Stimulated activated effector memory CD8-positive, alpha-beta T cell treated with anti-CD3 and anti-CD28 coated beads, Interleukin-12 subunit alpha, Interleukin-12 subunit beta, amount 100 ng/mL, for 72 hours (primary cell): ENCODE data around the gene PDGFB.

Source experiments
- ATAC-seq: fragments of 150-1000 bp; cut with Tn5 transposase; 2 replicates; pipeline ENCODE4 v1.10.0; 2021
- DNase-seq, 2 donors: peaks; one replicate each; pipeline ENCODE4 v3.0.0; 2021 to 2022; ENCODE audit warnings: low spot score in 2 of 2
- H3K27ac Mint-ChIP-seq: one replicate; pipeline ENCODE4 v1.8.0; 2022; ENCODE audit warnings: mild to moderate bottlenecking, mixed read lengths
- H3K36me3 Mint-ChIP-seq: one replicate; pipeline ENCODE4 v1.8.0; 2022; ENCODE audit warnings: mild to moderate bottlenecking, mixed read lengths
- H3K4me1 Mint-ChIP-seq: one replicate; pipeline ENCODE4 v1.8.0; 2022; ENCODE audit warnings: mixed read lengths
- H3K4me3 Mint-ChIP-seq: one replicate; pipeline ENCODE4 v1.8.0; 2022; ENCODE audit warnings: mild to moderate bottlenecking, mixed read lengths
- H3K9me3 Mint-ChIP-seq: one replicate; pipeline ENCODE4 v1.8.0; 2022; ENCODE audit warnings: mixed read lengths

Gene PDGFB

DNA sequence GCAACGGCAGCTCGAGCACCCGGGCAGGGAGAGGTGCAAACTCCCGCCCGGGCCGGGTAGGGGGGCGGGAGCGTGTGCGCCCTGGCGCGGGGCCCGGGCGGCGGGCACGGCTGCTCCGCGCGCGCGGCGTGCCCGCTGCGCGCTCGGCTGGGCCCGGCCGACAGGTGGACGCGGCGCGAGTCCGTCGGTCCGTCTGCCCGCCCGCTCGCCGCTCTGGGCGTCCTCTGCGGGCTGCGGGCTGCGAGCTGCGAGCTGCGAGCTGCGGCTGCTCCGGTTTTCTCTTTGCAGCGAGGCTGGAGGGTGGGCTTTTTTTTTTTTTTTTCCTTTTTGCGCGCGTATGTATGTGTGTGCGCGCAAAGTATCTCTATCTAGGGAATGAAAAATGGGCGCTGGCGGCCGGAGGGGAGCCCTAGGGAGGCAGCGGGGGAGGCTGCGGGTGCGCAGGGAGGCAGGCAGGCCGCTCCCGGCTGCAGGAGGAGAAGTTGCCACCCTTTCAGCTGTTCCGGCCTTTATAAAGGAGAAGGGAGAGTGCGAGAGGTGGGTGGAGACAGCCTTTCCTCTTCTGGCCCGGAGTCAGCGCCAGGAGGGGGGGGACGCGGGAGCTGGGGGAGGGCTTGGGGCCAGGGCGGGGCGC, at the start of gene PDGFB:
Gene PDGFB (minus strand): TSS at position 487 of the 634 bp plus-strand sequence. CDS start 1,019 bp downstream, outside the sequence.
- Mint-ChIP-seq H3K27ac (no peak within 1 kb of the TSS), H3K4me1 (peaks cover 43% of the 10 kb centered on the region), H3K36me3 (peaks cover 16% of the 10 kb centered on the region), H3K9me3 (no peaks in the 10 kb centered on the region), H3K4me3 (peak within 1 kb of the TSS; percentile 93)
- ATAC-seq (no peak), DNase-seq (no peak)

DNA sequence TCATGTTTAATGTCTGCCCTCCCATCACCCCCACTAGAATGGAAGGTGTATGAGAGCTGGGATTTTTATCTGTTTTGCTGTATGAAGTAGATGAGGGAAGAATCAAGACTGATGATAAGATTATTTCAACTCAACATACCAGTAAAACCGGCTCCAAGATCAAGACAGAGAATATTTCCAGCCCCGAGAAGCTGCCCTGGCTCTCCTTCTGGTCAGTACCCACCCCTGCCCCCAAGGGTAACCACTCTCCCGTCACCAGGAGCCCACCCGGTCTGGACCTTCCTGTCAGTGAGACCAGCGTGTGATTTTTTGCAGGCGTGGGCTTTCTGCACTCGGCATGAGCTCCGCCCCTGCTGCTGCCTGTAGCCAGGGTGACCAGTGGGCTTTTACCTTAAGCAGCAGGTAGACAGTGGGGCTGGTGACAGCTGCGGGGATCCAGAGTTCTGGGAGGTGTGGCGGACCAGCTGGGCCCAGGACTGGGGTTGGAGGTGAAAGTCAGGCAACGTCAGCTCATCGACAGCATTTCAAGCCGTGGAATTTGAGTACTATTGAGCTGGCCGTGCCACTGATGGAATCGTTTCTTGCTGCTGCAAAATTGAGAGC, 49.1 kb upstream of the PDGFB start:
- peaks cover 6% of the 10 kb centered on the region for H3K4me1 Mint-ChIP-seq

GRCh38 chr22:39292561-39293074, 47.8 kb upstream of the PDGFB start:
- DNase-seq (no peak), ATAC-seq (no peak)
- no peak overlapping the region for H3K4me3 Mint-ChIP-seq
- no peaks in the 10 kb centered on the region for H3K9me3 Mint-ChIP-seq
- H3K4me1 Mint-ChIP-seq, result no peaks in the 10 kb centered on the region
- H3K36me3 Mint-ChIP-seq, result no peaks in the 10 kb centered on the region
- no peak overlapping the region for H3K27ac Mint-ChIP-seq

More for the DNA sequence above, 49.1 kb upstream of the PDGFB start:
- Mint-ChIP-seq H3K9me3 (no peaks in the 10 kb centered on the region), H3K4me3 (no peak overlapping the region), H3K27ac (no peak overlapping the region), H3K36me3 (no peaks in the 10 kb centered on the region)
- DNase-seq (no peak), ATAC-seq (no peak)

DNA sequence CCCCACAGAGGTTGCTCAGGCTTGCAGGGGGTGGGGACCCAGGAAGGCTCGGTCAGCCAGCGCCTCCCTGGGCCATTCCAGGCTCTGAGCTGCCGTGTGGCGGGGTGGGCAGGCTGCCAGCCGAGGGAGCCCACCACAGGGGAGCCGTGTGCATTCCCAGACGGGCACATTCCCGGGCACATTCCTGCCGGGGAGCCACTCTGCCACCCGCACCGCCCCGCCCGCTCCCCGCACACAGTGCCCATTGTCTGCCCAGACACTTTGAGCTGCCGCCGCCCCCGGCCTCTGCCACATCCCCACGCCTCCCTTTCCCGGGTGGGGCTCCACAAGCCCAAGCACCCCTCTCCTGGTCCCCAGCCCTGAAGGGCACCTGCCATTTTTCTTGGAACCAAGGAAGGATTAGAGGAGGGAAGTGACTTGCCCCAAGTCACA, 47.3 kb upstream of the PDGFB start:
- no peaks in the 10 kb centered on the region for H3K36me3 Mint-ChIP-seq
- H3K27ac Mint-ChIP-seq, result no peak overlapping the region
- no peak for ATAC-seq
- no peak overlapping the region for H3K4me3 Mint-ChIP-seq
- DNase-seq, result no peak
- H3K4me1 Mint-ChIP-seq, result no peaks in the 10 kb centered on the region
- H3K9me3 Mint-ChIP-seq, result no peaks in the 10 kb centered on the region

DNA sequence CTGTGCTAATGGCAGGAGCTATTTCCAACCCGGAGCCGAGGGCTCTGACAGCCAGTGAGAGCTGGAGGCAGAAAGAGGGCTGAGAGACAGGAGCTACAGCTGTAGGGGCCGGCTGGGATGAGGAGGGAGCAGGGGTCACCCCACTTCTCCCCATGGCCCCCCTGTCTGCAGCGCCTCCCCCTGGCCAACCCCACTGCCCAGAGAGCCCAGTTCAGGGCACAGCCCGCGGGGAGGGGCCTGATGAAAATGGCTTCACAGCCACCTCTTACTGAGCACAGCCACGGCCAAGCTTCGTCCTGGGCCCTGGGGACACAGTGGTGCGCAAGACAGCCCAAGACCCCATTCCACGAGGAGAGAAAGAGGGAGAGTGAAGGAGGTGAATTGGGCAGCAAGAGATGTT, 46.7 kb upstream of the PDGFB start:
- DNase-seq, result no peak
- no peak overlapping the region for H3K27ac Mint-ChIP-seq
- no peak overlapping the region for H3K4me3 Mint-ChIP-seq
- no peaks in the 10 kb centered on the region for H3K36me3 Mint-ChIP-seq
- H3K9me3 Mint-ChIP-seq, result no peaks in the 10 kb centered on the region
- ATAC-seq, result no peak
- H3K4me1 Mint-ChIP-seq, result no peaks in the 10 kb centered on the region

- Mint-ChIP-seq H3K4me3 (no peak overlapping the region), H3K27ac (no peak overlapping the region), H3K36me3 (no peaks in the 10 kb centered on the region), H3K4me1 (no peaks in the 10 kb centered on the region), H3K9me3 (peaks cover 2% of the 10 kb centered on the region)
- DNase-seq (no peak), ATAC-seq (no peak)
Measured at GRCh38 chr22:39290724-39291161, 46.0 kb upstream of the PDGFB start.

- H3K36me3 Mint-ChIP-seq, result no peaks in the 10 kb centered on the region
- ATAC-seq, result no peak
- H3K27ac Mint-ChIP-seq, result no peak overlapping the region
- H3K4me3 Mint-ChIP-seq, result no peak overlapping the region
- H3K9me3 Mint-ChIP-seq, result peaks cover 2% of the 10 kb centered on the region
- DNase-seq, result no peak
- no peaks in the 10 kb centered on the region for H3K4me1 Mint-ChIP-seq
Measured at GRCh38 chr22:39289975-39290720, 45.4 kb upstream of the PDGFB start.

GRCh38 chr22:39289533-39289932, 44.8 kb upstream of the PDGFB start:
- peaks cover 2% of the 10 kb centered on the region for H3K9me3 Mint-ChIP-seq
- no peaks in the 10 kb centered on the region for H3K36me3 Mint-ChIP-seq
- ATAC-seq (no peak), DNase-seq (no peak)
- H3K27ac Mint-ChIP-seq, result no peak overlapping the region
- H3K4me3 Mint-ChIP-seq, result no peak overlapping the region
- H3K4me1 Mint-ChIP-seq, result no peaks in the 10 kb centered on the region

- H3K36me3 Mint-ChIP-seq, result no peaks in the 10 kb centered on the region
- no peak overlapping the region for H3K27ac Mint-ChIP-seq
- H3K4me3 Mint-ChIP-seq, result no peak overlapping the region
- no peaks in the 10 kb centered on the region for H3K4me1 Mint-ChIP-seq
- peaks cover 2% of the 10 kb centered on the region for H3K9me3 Mint-ChIP-seq
- DNase-seq (no peak), ATAC-seq (no peak)
Measured at GRCh38 chr22:39288135-39288898, 43.5 kb upstream of the PDGFB start.

- no peaks in the 10 kb centered on the region for H3K36me3 Mint-ChIP-seq
- H3K4me1 Mint-ChIP-seq, result peaks cover 8% of the 10 kb centered on the region
- no peak for DNase-seq
- no peak overlapping the region for H3K27ac Mint-ChIP-seq
- no peak overlapping the region for H3K4me3 Mint-ChIP-seq
- peaks cover 2% of the 10 kb centered on the region for H3K9me3 Mint-ChIP-seq
- ATAC-seq, result no peak
Measured at GRCh38 chr22:39287076-39287725, 42.4 kb upstream of the PDGFB start.

GRCh38 chr22:39284983-39285382, 40.2 kb upstream of the PDGFB start:
- no peak overlapping the region for H3K27ac Mint-ChIP-seq
- no peaks in the 10 kb centered on the region for H3K36me3 Mint-ChIP-seq
- DNase-seq (no peak), ATAC-seq (no peak)
- no peak overlapping the region for H3K4me3 Mint-ChIP-seq
- H3K9me3 Mint-ChIP-seq, result peaks cover 2% of the 10 kb centered on the region
- peaks cover 8% of the 10 kb centered on the region for H3K4me1 Mint-ChIP-seq

GRCh38 chr22:39284142-39284980, 39.6 kb upstream of the PDGFB start:
- H3K36me3 Mint-ChIP-seq, result no peaks in the 10 kb centered on the region
- no peak overlapping the region for H3K4me3 Mint-ChIP-seq
- H3K9me3 Mint-ChIP-seq, result peaks cover 2% of the 10 kb centered on the region
- H3K4me1 Mint-ChIP-seq, result peaks cover 8% of the 10 kb centered on the region
- DNase-seq, result no peak
- no peak for ATAC-seq
- no peak overlapping the region for H3K27ac Mint-ChIP-seq

- H3K9me3 Mint-ChIP-seq, result peaks cover 2% of the 10 kb centered on the region
- no peak overlapping the region for H3K27ac Mint-ChIP-seq
- no peak overlapping the region for H3K4me3 Mint-ChIP-seq
- peaks cover 8% of the 10 kb centered on the region for H3K4me1 Mint-ChIP-seq
- H3K36me3 Mint-ChIP-seq, result no peaks in the 10 kb centered on the region
- ATAC-seq (no peak), DNase-seq (no peak)
Measured at GRCh38 chr22:39283322-39284141, 38.8 kb upstream of the PDGFB start.
